A673 (cell line): ENCODE data around the gene NHS. TPM values are rescaled to one million over a fixed set of nuclear protein-coding genes. Genes with fewer than 3 reads are reported as not detected.

Experiments used
- BruUV-seq: library from RNA; stranded (reverse); fragments of 400-500 nt; replicated peaks from 2 replicates; lab custom pipeline; 2021; lab: Mats Ljungman, UMichigan
- CTCF ChIA-PET: fragments of 300-600 bp; sonication (Branson Sonifier 250); formaldehyde crosslinking; loops from one replicate; lab custom pipeline; 2022; ENCODE audit warnings: antibody characterized with exemption; lab: Charles Lee
- POLR2A ChIA-PET: fragments of 300-600 bp; sonication (Branson Sonifier 250); formaldehyde crosslinking; loops from one replicate; lab custom pipeline; 2022; ENCODE audit warnings: antibody characterized with exemption; ENCODE audit not compliant: low non-redundant PET; lab: Charles Lee
- DNase-seq: peaks from one replicate; pipeline ENCODE4 v3.0.0-alpha.2; 2015; ENCODE audit warnings: low spot score
- H3K27ac ChIP-seq: fragments of 200-600 bp; sonication (generic); 2 replicates; pipeline ENCODE4 v1.5.1; 2016; ENCODE audit warnings: mixed run types, low read depth, mild to moderate bottlenecking, mixed read lengths, antibody characterized with exemption, low read length; ENCODE audit not compliant: poor library complexity, severe bottlenecking
- H3K27me3 ChIP-seq: fragments of 200-600 bp; sonication (generic); replicated peaks from 2 replicates; pipeline ENCODE4 v1.6.1; 2017; ENCODE audit warnings: mixed run types, low read depth, mild to moderate bottlenecking, mixed read lengths, antibody characterized with exemption, low read length; ENCODE audit not compliant: insufficient read depth, poor library complexity
- H3K36me3 ChIP-seq: fragments of 200-600 bp; sonication (generic); 2 replicates; pipeline ENCODE4 v1.6.1; 2016; ENCODE audit warnings: mixed run types, mild to moderate bottlenecking, mixed read lengths, antibody characterized with exemption, low read length; ENCODE audit not compliant: insufficient read depth, poor library complexity, severe bottlenecking
- H3K4me1 ChIP-seq: fragments of 200-600 bp; sonication (generic); 2 replicates; pipeline ENCODE4 v1.6.1; 2017; ENCODE audit warnings: mixed run types, mild to moderate bottlenecking, mixed read lengths, antibody characterized with exemption, low read length; ENCODE audit not compliant: insufficient read depth, poor library complexity, severe bottlenecking
- H3K4me3 ChIP-seq: fragments of 200-600 bp; sonication (generic); 2 replicates; pipeline ENCODE4 v1.5.1; 2016; ENCODE audit warnings: low read depth, mixed run types, mild to moderate bottlenecking, mixed read lengths, low read length; ENCODE audit not compliant: poor library complexity, severe bottlenecking
- H3K9me3 ChIP-seq: fragments of 200-600 bp; sonication (generic); 2 replicates; pipeline ENCODE4 v1.6.1; 2016; ENCODE audit warnings: mixed run types, low read depth, mild to moderate bottlenecking, mixed read lengths, antibody characterized with exemption, low read length; ENCODE audit not compliant: poor library complexity, severe bottlenecking
- EZH2 ChIP-seq: fragments of 200-600 bp; sonication (generic); IDR thresholded peaks from 2 replicates; pipeline ENCODE4 v1.6.1; 2017; ENCODE audit warnings: borderline replicate concordance, low read depth, mild to moderate bottlenecking, mixed read lengths, antibody characterized with exemption, low read length; ENCODE audit not compliant: poor library complexity, severe bottlenecking
- intact Hi-C: fragments of 100-400 bp; cut with micrococcal nuclease; formaldehyde crosslinking; loops from one replicate; pipeline ENCODE4 v1.10.0; 2022; ENCODE audit not compliant: unreplicated experiment
- total RNA-seq: library from RNA; stranded (reverse); gene quantifications from 2 replicates; pipeline ENCODE4 v1.2.3, GENCODE V29; 2021
- TF ChIP-seq, protein P1 (sequence below): fragments of 300-800, 200-600 bp; sonication (generic); conservative IDR thresholded peaks from 2 replicates; pipeline ENCODE4 v1.5.1; 2017; ENCODE audit warnings: low read depth, mild to moderate bottlenecking, antibody characterized with exemption, low read length, moderate library complexity, mixed read lengths

The NHS gene
- total RNA-seq, 1 experiment from 2014 or later, result 0.37 TPM

DNA sequence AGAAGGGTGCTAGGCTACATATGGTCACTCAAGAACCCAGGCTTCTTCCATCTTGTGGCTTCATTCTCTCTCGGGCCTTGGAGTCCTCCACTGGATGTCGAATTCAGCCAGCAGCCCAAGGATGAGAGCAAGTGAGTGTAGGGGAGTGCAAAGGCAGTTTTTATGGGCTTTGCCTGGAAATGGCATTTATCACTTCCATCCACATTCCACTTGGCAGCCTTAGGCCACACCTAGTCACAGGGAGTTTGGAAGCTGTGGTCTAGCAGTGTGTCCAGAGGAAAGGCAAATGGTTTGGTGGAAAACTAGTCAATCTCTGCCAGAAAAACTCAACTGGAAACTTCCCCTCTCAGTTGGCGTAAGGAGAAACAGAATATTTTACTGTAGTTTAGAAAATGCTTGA is 59.0 kb downstream of the NHS start:
- H3K9me3 ChIP-seq, result no peaks in the 10 kb centered on the region
- intact Hi-C loops, result loop anchor here (10.0 kb wide), 1 partner anchor 61 kb away; no protein-coding TSS in a partner anchor
- no peaks in the 10 kb centered on the region for H3K36me3 ChIP-seq
- TF ChIP-seq EZH2, result no peak
- TF ChIP-seq, protein P1, sequence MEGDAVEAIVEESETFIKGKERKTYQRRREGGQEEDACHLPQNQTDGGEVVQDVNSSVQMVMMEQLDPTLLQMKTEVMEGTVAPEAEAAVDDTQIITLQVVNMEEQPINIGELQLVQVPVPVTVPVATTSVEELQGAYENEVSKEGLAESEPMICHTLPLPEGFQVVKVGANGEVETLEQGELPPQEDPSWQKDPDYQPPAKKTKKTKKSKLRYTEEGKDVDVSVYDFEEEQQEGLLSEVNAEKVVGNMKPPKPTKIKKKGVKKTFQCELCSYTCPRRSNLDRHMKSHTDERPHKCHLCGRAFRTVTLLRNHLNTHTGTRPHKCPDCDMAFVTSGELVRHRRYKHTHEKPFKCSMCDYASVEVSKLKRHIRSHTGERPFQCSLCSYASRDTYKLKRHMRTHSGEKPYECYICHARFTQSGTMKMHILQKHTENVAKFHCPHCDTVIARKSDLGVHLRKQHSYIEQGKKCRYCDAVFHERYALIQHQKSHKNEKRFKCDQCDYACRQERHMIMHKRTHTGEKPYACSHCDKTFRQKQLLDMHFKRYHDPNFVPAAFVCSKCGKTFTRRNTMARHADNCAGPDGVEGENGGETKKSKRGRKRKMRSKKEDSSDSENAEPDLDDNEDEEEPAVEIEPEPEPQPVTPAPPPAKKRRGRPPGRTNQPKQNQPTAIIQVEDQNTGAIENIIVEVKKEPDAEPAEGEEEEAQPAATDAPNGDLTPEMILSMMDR, result no peak
- H3K27me3 ChIP-seq, result peaks cover 7% of the 10 kb centered on the region
- BruUV-seq, result no TSS peak
- POLR2A ChIA-PET, result no interaction called here
- H3K4me3 ChIP-seq, result no peak overlapping the region
- no peak for DNase-seq
- H3K27ac ChIP-seq, result no peak overlapping the region
- CTCF ChIA-PET, result no interaction called here
- no peaks in the 10 kb centered on the region for H3K4me1 ChIP-seq

DNA sequence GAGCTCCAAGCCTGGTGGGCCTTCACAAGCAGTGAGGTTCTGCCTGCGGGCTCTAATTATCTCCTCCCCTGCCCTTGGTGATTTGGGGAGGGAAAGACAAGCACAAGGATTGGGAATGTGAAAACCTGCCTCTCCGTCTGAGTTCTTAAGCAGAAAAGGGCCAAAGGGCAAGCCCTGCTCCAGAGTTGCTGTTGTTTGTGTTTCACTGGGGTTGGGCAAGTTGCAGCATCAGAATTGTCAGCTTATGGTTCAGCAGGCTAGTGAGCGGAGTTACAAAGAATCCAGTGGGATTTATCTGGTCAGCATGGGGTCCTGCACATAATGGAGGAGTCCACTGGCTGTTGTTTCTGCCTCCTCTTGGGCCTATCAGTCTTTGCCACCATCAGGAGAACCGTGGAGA is 60.5 kb downstream of the NHS start:
- Histone ChIP-seq H3K4me3 (no peak overlapping the region), H3K27ac (no peak overlapping the region), H3K27me3 (peaks cover 7% of the 10 kb centered on the region), H3K36me3 (no peaks in the 10 kb centered on the region), H3K4me1 (no peaks in the 10 kb centered on the region), H3K9me3 (no peaks in the 10 kb centered on the region)
- POLR2A ChIA-PET, result no interaction called here
- DNase-seq, result no peak
- TF ChIP-seq EZH2, result no peak
- TF ChIP-seq, protein P1, result no peak
- CTCF ChIA-PET, result no interaction called here
- intact Hi-C loops, result loop anchor here (10.0 kb wide), 1 partner anchor 59 kb away; no protein-coding TSS in a partner anchor
- BruUV-seq, result no TSS peak

DNA sequence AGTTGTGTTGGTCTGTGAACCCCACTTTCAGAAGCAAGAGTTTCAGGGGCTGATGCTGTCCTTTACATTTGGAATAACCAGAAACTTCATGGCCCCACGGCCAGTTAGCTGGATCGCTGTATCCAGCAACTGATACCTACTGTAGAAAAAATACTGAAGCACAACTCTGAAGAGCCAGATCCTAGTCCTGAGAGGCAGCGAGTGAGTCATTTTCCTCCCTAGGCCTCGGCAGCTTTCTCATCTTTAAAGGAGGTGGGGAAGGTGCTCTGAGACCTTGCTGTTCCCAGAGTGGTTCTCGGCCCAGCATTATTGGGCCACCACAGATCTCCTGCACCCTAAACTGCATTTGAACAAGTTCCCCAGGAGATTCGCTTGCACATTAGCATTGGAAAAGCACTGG is 63.2 kb downstream of the NHS start:
- Histone ChIP-seq H3K27me3 (peaks cover 7% of the 10 kb centered on the region), H3K27ac (no peak overlapping the region), H3K4me1 (no peaks in the 10 kb centered on the region), H3K36me3 (no peaks in the 10 kb centered on the region), H3K9me3 (no peaks in the 10 kb centered on the region), H3K4me3 (no peak overlapping the region)
- ChIA-PET POLR2A (no interaction called here), CTCF (no interaction called here)
- intact Hi-C loops, result loop anchor here (10.0 kb wide), 1 partner anchor 57 kb away; no protein-coding TSS in a partner anchor
- no TSS peak for BruUV-seq
- TF ChIP-seq EZH2, result no peak
- TF ChIP-seq, protein P1, result no peak
- DNase-seq, result no peak
